Neural cell (in vitro differentiated cells): ENCODE results near the gene PDIA3. TPM values are rescaled to one million over a fixed set of nuclear protein-coding genes. Genes with fewer than 3 reads are reported as not detected.

ENCODE experiments used
- H2AFZ ChIP-seq: fragments of 200-600, 300-800 bp; sonication (generic), shearing (Covaris generic); 2 replicates; pipeline ENCODE4 v1.6.0; 2014; ENCODE audit warnings: low read depth, mild to moderate bottlenecking, antibody characterized with exemption, low read length, moderate library complexity
- H3F3A ChIP-seq: fragments of 200-600 bp; shearing (Covaris generic); 2 replicates; pipeline ENCODE4 v1.6.1; 2016; ENCODE audit warnings: mild to moderate bottlenecking, moderate library complexity, mixed read lengths, antibody characterized with exemption, low read length; ENCODE audit not compliant: insufficient read depth, poor library complexity, severe bottlenecking
- H3K27ac ChIP-seq: fragments of 200-600, 300-800 bp; sonication (generic), shearing (Covaris generic); 2 replicates; pipeline ENCODE4 v1.5.1; 2014; ENCODE audit warnings: mild to moderate bottlenecking, low read length, moderate library complexity
- H3K27me3 ChIP-seq: fragments of 300-800, 200-600 bp; sonication (generic), shearing (Covaris generic); 2 replicates; pipeline ENCODE4 v1.6.0; 2014; ENCODE audit warnings: mild to moderate bottlenecking, low read depth, low read length, moderate library complexity; ENCODE audit not compliant: insufficient read depth
- H3K36me3 ChIP-seq: fragments of 300-800, 200-600 bp; sonication (generic), shearing (Covaris generic); 2 replicates; pipeline ENCODE4 v1.5.1; 2014; ENCODE audit warnings: mild to moderate bottlenecking, antibody characterized with exemption, low read length, moderate library complexity; ENCODE audit not compliant: insufficient read depth
- H3K4me2 ChIP-seq: fragments of 300-800, 200-600 bp; sonication (generic), shearing (Covaris generic); 2 replicates; pipeline ENCODE4 v1.6.0; 2014; ENCODE audit warnings: mild to moderate bottlenecking, low read length
- H3K4me3 ChIP-seq: fragments of 300-800, 200-600 bp; sonication (generic), shearing (Covaris generic); 2 replicates; pipeline ENCODE4 v1.5.1; 2014; ENCODE audit warnings: mild to moderate bottlenecking, low read length, moderate library complexity
- H3K79me2 ChIP-seq: fragments of 200-600 bp; shearing (Covaris generic); replicated peaks from 2 replicates; pipeline ENCODE4 v1.6.0; 2014; ENCODE audit warnings: mild to moderate bottlenecking, low read length, moderate library complexity; ENCODE audit not compliant: insufficient read depth
- H3K9ac ChIP-seq: fragments of 300-800, 200-600 bp; sonication (generic), shearing (Covaris generic); 2 replicates; pipeline ENCODE4 v1.6.1; 2016; ENCODE audit warnings: mild to moderate bottlenecking, low read length, mixed read lengths
- H3K9me2 ChIP-seq: fragments of 200-600 bp; shearing (Covaris generic); 2 replicates; pipeline ENCODE4 v1.6.1; 2016; ENCODE audit warnings: mild to moderate bottlenecking, low read length, mixed read lengths; ENCODE audit not compliant: insufficient read depth
- H3K9me3 ChIP-seq: fragments of 200-600, 300-800 bp; sonication (generic), shearing (Covaris generic); 2 replicates; pipeline ENCODE4 v1.6.1; 2016; ENCODE audit warnings: mild to moderate bottlenecking, mixed run types, low read length, moderate library complexity, mixed read lengths
- H4K20me1 ChIP-seq: fragments of 200-600 bp; shearing (Covaris generic); 2 replicates; pipeline ENCODE4 v1.6.1; 2016; ENCODE audit warnings: mild to moderate bottlenecking, mixed run types; ENCODE audit not compliant: insufficient read depth
- EP300 ChIP-seq: fragments of 450-650 bp; conservative IDR thresholded peaks from 2 replicates; pipeline ENCODE4 v1.6.1; 2014; ENCODE audit warnings: antibody characterized with exemption, mild to moderate bottlenecking, moderate library complexity; ENCODE audit not compliant: poor library complexity, severe bottlenecking
- EZH2 ChIP-seq: fragments of 200-600, 300-800 bp; shearing (Covaris generic), sonication (generic); IDR thresholded peaks from 2 replicates; pipeline ENCODE4 v1.6.1; 2014; ENCODE audit warnings: antibody characterized with exemption, low read length, borderline replicate concordance, mild to moderate bottlenecking; ENCODE audit not compliant: insufficient read depth, poor library complexity, severe bottlenecking
- MXI1 ChIP-seq: fragments of 450-650 bp; conservative IDR thresholded peaks from 2 replicates; pipeline ENCODE4 v1.6.1; 2014; ENCODE audit warnings: antibody characterized with exemption, mild to moderate bottlenecking; ENCODE audit not compliant: poor library complexity, severe bottlenecking
- POLR2AphosphoS5 ChIP-seq: IDR thresholded peaks from 2 replicates; pipeline ENCODE4 v1.6.1; 2012
- RAD21 ChIP-seq: fragments of 450-650 bp; conservative IDR thresholded peaks from 2 replicates; pipeline ENCODE4 v1.6.1; 2014; ENCODE audit warnings: antibody characterized with exemption, mild to moderate bottlenecking, moderate library complexity
- SMC3 ChIP-seq: fragments of 450-650 bp; conservative IDR thresholded peaks from 2 replicates; pipeline ENCODE4 v1.6.1; 2014; ENCODE audit warnings: antibody characterized with exemption, mild to moderate bottlenecking, moderate library complexity; ENCODE audit not compliant: poor library complexity
- TAF1 ChIP-seq: IDR thresholded peaks from 2 replicates; pipeline ENCODE4 v1.6.1; 2012; ENCODE audit warnings: low read depth
- polyA plus RNA-seq: library from polyadenylated mRNA; depleted of rRNA; stranded (reverse); fragments of >200 nt; gene quantifications from 2 replicates; pipeline ENCODE4 v1.2.3, GENCODE V29; 2014
- TF ChIP-seq, protein P1 (sequence below): IDR thresholded peaks from 2 replicates; pipeline ENCODE4 v1.6.1; 2012; ENCODE audit warnings: borderline replicate concordance
- TF ChIP-seq, protein P2 (sequence below): fragments of 450-650 bp; IDR thresholded peaks from 2 replicates; pipeline ENCODE4 v1.5.1; 2014; ENCODE audit warnings: antibody characterized with exemption, mild to moderate bottlenecking, moderate library complexity; ENCODE audit not compliant: poor library complexity, severe bottlenecking

The PDIA3 gene
- polyA plus RNA-seq, 1 donor from 2014 or later: 136 TPM

DNA sequence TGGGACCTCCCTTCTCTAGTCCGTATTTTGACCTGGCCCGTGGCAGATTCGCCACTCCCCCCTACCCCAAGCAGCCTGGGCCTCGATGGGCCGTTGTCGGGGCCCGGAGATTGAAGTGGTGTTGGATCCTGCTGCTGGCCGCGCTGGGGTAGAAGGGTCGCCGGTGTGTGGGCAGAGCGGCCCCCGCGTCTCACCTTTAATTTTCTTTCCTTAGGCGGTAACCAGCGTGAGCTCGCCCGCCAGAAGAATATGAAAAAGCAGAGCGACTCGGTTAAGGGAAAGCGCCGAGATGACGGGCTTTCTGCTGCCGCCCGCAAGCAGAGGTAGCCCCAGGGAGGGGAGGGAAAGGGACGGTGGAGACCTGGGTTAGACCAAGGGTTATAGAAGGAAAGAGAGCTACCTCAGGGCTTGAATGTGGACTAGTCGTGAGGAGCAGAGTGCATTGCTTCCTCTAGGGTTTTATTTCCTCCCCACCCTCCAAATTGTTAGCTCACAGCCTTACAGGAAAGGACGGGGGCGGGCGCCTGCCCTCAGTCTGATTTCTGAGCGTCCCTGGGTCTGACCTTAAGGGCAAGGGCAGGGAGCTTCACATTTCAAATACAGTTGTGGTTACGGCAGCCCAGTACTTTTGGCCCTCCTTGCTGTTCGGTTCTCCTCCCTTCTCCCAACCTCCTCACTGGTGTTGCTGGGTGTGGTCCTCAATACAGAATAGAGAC, 46.7 kb downstream of the PDIA3 start:
- H3K79me2 ChIP-seq: peaks cover 13% of the 10 kb centered on the region
- peak overlapping the region; percentile 96 for H3K4me3 ChIP-seq
- H3K36me3 ChIP-seq: peaks cover 10% of the 10 kb centered on the region
- no peaks in the 10 kb centered on the region for H3K9me2 ChIP-seq
- peak overlapping the region; percentile 97 for H3K27ac ChIP-seq
- H3K4me2 ChIP-seq: peak overlapping the region; percentile 91
- no peaks in the 10 kb centered on the region for H4K20me1 ChIP-seq
- no peak for TF ChIP-seq POLR2AphosphoS5
- TF ChIP-seq TAF1: no peak
- no peak for TF ChIP-seq EP300
- no peak for TF ChIP-seq MXI1
- no peak for TF ChIP-seq SMC3
- no peak for TF ChIP-seq RAD21
- TF ChIP-seq, protein P1, sequence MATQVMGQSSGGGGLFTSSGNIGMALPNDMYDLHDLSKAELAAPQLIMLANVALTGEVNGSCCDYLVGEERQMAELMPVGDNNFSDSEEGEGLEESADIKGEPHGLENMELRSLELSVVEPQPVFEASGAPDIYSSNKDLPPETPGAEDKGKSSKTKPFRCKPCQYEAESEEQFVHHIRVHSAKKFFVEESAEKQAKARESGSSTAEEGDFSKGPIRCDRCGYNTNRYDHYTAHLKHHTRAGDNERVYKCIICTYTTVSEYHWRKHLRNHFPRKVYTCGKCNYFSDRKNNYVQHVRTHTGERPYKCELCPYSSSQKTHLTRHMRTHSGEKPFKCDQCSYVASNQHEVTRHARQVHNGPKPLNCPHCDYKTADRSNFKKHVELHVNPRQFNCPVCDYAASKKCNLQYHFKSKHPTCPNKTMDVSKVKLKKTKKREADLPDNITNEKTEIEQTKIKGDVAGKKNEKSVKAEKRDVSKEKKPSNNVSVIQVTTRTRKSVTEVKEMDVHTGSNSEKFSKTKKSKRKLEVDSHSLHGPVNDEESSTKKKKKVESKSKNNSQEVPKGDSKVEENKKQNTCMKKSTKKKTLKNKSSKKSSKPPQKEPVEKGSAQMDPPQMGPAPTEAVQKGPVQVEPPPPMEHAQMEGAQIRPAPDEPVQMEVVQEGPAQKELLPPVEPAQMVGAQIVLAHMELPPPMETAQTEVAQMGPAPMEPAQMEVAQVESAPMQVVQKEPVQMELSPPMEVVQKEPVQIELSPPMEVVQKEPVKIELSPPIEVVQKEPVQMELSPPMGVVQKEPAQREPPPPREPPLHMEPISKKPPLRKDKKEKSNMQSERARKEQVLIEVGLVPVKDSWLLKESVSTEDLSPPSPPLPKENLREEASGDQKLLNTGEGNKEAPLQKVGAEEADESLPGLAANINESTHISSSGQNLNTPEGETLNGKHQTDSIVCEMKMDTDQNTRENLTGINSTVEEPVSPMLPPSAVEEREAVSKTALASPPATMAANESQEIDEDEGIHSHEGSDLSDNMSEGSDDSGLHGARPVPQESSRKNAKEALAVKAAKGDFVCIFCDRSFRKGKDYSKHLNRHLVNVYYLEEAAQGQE: no peak
- no peak for TF ChIP-seq EZH2
- TF ChIP-seq, protein P2, sequence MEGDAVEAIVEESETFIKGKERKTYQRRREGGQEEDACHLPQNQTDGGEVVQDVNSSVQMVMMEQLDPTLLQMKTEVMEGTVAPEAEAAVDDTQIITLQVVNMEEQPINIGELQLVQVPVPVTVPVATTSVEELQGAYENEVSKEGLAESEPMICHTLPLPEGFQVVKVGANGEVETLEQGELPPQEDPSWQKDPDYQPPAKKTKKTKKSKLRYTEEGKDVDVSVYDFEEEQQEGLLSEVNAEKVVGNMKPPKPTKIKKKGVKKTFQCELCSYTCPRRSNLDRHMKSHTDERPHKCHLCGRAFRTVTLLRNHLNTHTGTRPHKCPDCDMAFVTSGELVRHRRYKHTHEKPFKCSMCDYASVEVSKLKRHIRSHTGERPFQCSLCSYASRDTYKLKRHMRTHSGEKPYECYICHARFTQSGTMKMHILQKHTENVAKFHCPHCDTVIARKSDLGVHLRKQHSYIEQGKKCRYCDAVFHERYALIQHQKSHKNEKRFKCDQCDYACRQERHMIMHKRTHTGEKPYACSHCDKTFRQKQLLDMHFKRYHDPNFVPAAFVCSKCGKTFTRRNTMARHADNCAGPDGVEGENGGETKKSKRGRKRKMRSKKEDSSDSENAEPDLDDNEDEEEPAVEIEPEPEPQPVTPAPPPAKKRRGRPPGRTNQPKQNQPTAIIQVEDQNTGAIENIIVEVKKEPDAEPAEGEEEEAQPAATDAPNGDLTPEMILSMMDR: no peak
- no peaks in the 10 kb centered on the region for H3F3A ChIP-seq
- H2AFZ ChIP-seq: peak overlapping the region; percentile 97
- H3K9me3 ChIP-seq: no peaks in the 10 kb centered on the region
- H3K9ac ChIP-seq: peak overlapping the region; percentile 99
- H3K27me3 ChIP-seq: no peaks in the 10 kb centered on the region

DNA sequence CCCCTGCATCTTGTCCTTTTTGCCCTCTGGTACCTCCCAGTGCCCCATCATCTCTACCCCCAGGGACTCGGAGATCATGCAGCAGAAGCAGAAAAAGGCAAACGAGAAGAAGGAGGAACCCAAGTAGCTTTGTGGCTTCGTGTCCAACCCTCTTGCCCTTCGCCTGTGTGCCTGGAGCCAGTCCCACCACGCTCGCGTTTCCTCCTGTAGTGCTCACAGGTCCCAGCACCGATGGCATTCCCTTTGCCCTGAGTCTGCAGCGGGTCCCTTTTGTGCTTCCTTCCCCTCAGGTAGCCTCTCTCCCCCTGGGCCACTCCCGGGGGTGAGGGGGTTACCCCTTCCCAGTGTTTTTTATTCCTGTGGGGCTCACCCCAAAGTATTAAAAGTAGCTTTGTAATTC, 47.4 kb downstream of the PDIA3 start:
- Histone ChIP-seq H3F3A (no peaks in the 10 kb centered on the region), H2AFZ (no peak overlapping the region), H3K9me3 (no peaks in the 10 kb centered on the region), H4K20me1 (no peaks in the 10 kb centered on the region), H3K79me2 (peaks cover 13% of the 10 kb centered on the region), H3K27ac (no peak overlapping the region), H3K9ac (peak overlapping the region; percentile 99), H3K27me3 (no peaks in the 10 kb centered on the region), H3K4me3 (peak overlapping the region; percentile 96), H3K4me2 (peak overlapping the region; percentile 91), H3K9me2 (no peaks in the 10 kb centered on the region), H3K36me3 (peaks cover 10% of the 10 kb centered on the region)
- TF ChIP-seq SMC3 (no peak), EZH2 (no peak), RAD21 (no peak), EP300 (no peak), MXI1 (no peak), POLR2AphosphoS5 (no peak), TAF1 (no peak)
- TF ChIP-seq, protein P1: no peak
- TF ChIP-seq, protein P2: no peak
